Liver (tissue), 9 donors: ENCODE measurements around the gene HERPUD2. TPM values are rescaled to one million over a fixed set of nuclear protein-coding genes. Genes with fewer than 3 reads are reported as not detected.

Experiments used
- DNase-seq: peaks from one replicate; pipeline ENCODE4 v3.0.0-alpha.2; 2017; ENCODE audit warnings: low spot score
- H3K27ac ChIP-seq, 2 donors: one replicate each; pipeline ENCODE4 v1.7.0; 2013; ENCODE audit warnings: inconsistent platforms in 2 of 2, low read length in 2 of 2, control low read depth in 1 of 2, low read depth in 1 of 2, mild to moderate bottlenecking in 1 of 2
- H3K27me3 ChIP-seq, 4 donors: one replicate each; pipeline versions ENCODE4 v1.6.1 to v1.7.0; 2013; ENCODE audit warnings: low read length in 3 of 4, inconsistent platforms in 1 of 4, mild to moderate bottlenecking in 1 of 4, moderate library complexity in 1 of 4; ENCODE audit not compliant: control insufficient read depth in 4 of 4, insufficient read depth in 4 of 4
- H3K36me3 ChIP-seq, 4 donors: one replicate each; pipeline versions ENCODE4 v1.6.1 to v1.7.0; 2013; ENCODE audit warnings: low read length in 3 of 4, mild to moderate bottlenecking in 3 of 4, low read depth in 1 of 4, moderate library complexity in 1 of 4; ENCODE audit not compliant: control insufficient read depth in 4 of 4, insufficient read depth in 3 of 4
- H3K4me1 ChIP-seq, 4 donors: one replicate each; pipeline versions ENCODE4 v1.6.1 to v1.7.0; 2013; ENCODE audit warnings: low read length in 3 of 4, mild to moderate bottlenecking in 3 of 4, moderate library complexity in 1 of 4; ENCODE audit not compliant: control insufficient read depth in 4 of 4, insufficient read depth in 4 of 4
- H3K4me3 ChIP-seq, 3 donors: one replicate each; pipeline versions ENCODE4 v1.6.1 to v1.7.0; 2013; ENCODE audit warnings: low read length in 3 of 3, control low read depth in 1 of 3, low read depth in 1 of 3, mild to moderate bottlenecking in 1 of 3
- H3K9ac ChIP-seq, 2 donors: one replicate each; pipeline ENCODE4 v1.7.0; 2013; ENCODE audit warnings: low read length in 2 of 2, mild to moderate bottlenecking in 2 of 2, moderate library complexity in 2 of 2, control low read depth in 1 of 2, low read depth in 1 of 2
- H3K9me3 ChIP-seq, 4 donors: one replicate each; pipeline versions ENCODE4 v1.6.1 to v1.7.0; 2013; ENCODE audit warnings: low read length in 3 of 4; ENCODE audit not compliant: control insufficient read depth in 4 of 4
- EGR1 ChIP-seq, 2 donors: IDR thresholded peaks; 2 replicates each; pipeline ENCODE4 v1.6.1; 2016 to 2018; ENCODE audit warnings: antibody characterized with exemption in 2 of 2, low read depth in 2 of 2
- FOXA1 ChIP-seq: IDR thresholded peaks from 2 replicates; pipeline ENCODE4 v1.6.1; 2016; ENCODE audit warnings: antibody characterized with exemption
- FOXA2 ChIP-seq: IDR thresholded peaks from 2 replicates; pipeline ENCODE4 v1.6.1; 2016; ENCODE audit warnings: antibody characterized with exemption
- GABPA ChIP-seq, 2 donors: IDR thresholded peaks in 1 of 2; conservative IDR thresholded peaks in 1 of 2; 2 replicates each; pipeline ENCODE4 v1.6.1; 2016; ENCODE audit warnings: antibody characterized with exemption in 2 of 2, mild to moderate bottlenecking in 1 of 2, moderate library complexity in 1 of 2
- HNF4G ChIP-seq: IDR thresholded peaks from 2 replicates; pipeline ENCODE4 v1.6.1; 2016; ENCODE audit warnings: antibody characterized with exemption
- NR2F2 ChIP-seq: IDR thresholded peaks from 2 replicates; pipeline ENCODE4 v1.6.1; 2016; ENCODE audit warnings: antibody characterized with exemption
- RAD21 ChIP-seq, 2 donors: IDR thresholded peaks; 2 replicates each; pipeline ENCODE4 v1.6.1; 2016; ENCODE audit warnings: antibody characterized with exemption in 2 of 2, mild to moderate bottlenecking in 2 of 2
- RXRA ChIP-seq, 2 donors: IDR thresholded peaks; 2 replicates each; pipeline ENCODE4 v1.6.1; 2017 to 2018; ENCODE audit warnings: antibody characterized with exemption in 2 of 2, mild to moderate bottlenecking in 1 of 2
- TAF1 ChIP-seq: conservative IDR thresholded peaks from 2 replicates; pipeline ENCODE4 v1.6.1; 2016; ENCODE audit warnings: antibody characterized with exemption, mild to moderate bottlenecking
- WGBS: extraction: QIAGEN DNeasy Blood & Tissue Kit; methylation state at CpG from one replicate; pipeline ENCODE4 v1.1.7; 2013; 5-methylcytosine and 5-hydroxymethylcytosine counted together
- polyA plus RNA-seq, 2 donors: library from polyadenylated mRNA; stranded (reverse) in 1 of 2; unstranded in 1 of 2; fragments of 200-250 nt in 1 of 2; fragments of >200 nt in 1 of 2; fragmentation: Nextera tagmentation in 1 of 2; extraction: Ambion mirVana in 1 of 2; gene quantifications; one replicate each; pipeline versions ENCODE4 v1.2.1 to v1.2.3, GENCODE V29; 2013 to 2015
- total RNA-seq, 2 donors: library from RNA; depleted of rRNA; stranded (reverse); fragments of >200 nt; gene quantifications; one replicate each; pipeline ENCODE4 v1.2.3, GENCODE V29; 2014
- TF ChIP-seq, protein P1 (sequence below): IDR thresholded peaks from 2 replicates; pipeline ENCODE4 v1.6.1; 2016; ENCODE audit warnings: antibody characterized with exemption, mild to moderate bottlenecking
- TF ChIP-seq, protein P2 (sequence below): IDR thresholded peaks from 2 replicates; pipeline ENCODE4 v1.6.1; 2016; ENCODE audit warnings: antibody characterized with exemption
- TF ChIP-seq, protein P3 (sequence below): fragments of 150-350 bp; IDR thresholded peaks from 2 replicates; pipeline ENCODE4 v1.5.1; 2017; ENCODE audit warnings: improper control_type of control experiment, low read depth, low read length; ENCODE audit not compliant: missing input control
- donor health status: healthy.
- donor health status: healthy.
- donor health status: healthy.
- donor health status: healthy.
- donor health status: healthy.

Gene HERPUD2
- total and polyA plus RNA-seq, 4 donors: 9.7 to 22.0 (median 13.7) TPM

DNA sequence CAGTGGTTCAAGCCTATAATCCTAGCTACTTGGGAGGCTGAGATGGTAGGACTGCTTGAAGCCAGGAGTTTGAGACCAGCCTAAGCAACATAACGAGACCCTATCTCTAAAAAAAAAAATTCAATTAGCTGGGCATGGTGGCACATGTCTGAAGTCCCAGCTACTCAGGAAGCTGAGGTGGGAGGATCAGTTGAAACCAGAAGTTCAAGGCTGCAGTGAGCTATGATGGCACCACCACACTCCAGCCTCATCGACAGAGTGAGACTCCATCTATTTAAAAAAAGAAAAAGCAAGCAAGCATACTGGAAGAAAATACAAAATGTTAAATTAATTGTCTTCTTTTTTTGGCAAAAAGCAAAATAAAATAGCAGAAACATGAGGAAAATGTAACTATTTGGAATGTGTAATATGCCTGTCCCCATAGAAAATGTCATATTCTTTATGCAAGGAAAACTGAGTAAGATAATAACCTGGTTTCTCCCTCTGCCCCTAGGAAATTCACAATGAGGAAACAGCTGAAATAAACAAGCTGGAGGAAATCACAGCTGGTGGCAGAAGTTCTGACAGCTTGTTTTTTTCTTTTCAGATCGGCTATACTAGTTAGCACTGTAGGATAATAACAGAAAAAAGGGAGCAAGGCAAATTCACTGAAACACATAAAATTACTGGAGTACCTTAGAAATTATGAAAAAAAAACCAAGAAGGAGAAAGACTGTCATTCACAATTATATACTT lies 48.5 kb downstream of the HERPUD2 start:
- TF ChIP-seq NR2F2 (no peak), HNF4G (no peak)
- H3K9ac ChIP-seq: peak overlapping the region; percentile 20 to 65
- peaks cover 0 to 4% (median under 1%) of the 10 kb centered on the region in 4 donors for H3K36me3 ChIP-seq
- peaks cover 5 to 25% (median 11%) of the 10 kb centered on the region in 4 donors for H3K4me1 ChIP-seq
- no peaks in the 10 kb centered on the region for H3K9me3 ChIP-seq
- WGBS: 50% methylated on average over 3 of the region's 3 CpGs
- no peak overlapping the region for H3K4me3 ChIP-seq
- H3K27ac ChIP-seq: peak overlapping the region; percentile 78 to 85
- no peaks in the 10 kb centered on the region for H3K27me3 ChIP-seq
- DNase-seq: no peak

DNA sequence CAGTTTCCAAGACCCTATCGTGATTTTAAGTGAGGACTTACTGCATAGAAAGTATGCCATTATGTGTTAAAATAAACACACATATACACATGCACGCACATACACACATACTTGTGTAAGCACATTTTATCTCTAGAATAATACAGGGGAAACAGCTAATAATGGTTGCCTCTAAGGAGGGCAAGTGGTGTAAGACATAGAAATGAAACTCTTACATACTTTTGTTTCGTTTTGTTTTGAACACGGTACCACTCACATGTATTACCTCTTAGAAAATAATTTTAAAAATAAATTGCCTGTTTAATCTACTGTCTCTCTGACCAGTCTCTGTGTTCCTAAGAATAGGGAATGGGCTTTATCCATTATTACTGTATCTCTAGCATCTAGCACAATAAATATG lies 49.2 kb downstream of the HERPUD2 start:
- no peak for DNase-seq
- no peak overlapping the region for H3K4me3 ChIP-seq
- no peaks in the 10 kb centered on the region for H3K9me3 ChIP-seq
- peaks cover 3 to 26% (median 11%) of the 10 kb centered on the region in 4 donors for H3K4me1 ChIP-seq
- no peak overlapping the region for H3K27ac ChIP-seq
- H3K36me3 ChIP-seq: peaks cover 0 to 4% (median under 1%) of the 10 kb centered on the region in 4 donors
- no peak overlapping the region for H3K9ac ChIP-seq
- no peak for TF ChIP-seq HNF4G
- TF ChIP-seq, protein P1, sequence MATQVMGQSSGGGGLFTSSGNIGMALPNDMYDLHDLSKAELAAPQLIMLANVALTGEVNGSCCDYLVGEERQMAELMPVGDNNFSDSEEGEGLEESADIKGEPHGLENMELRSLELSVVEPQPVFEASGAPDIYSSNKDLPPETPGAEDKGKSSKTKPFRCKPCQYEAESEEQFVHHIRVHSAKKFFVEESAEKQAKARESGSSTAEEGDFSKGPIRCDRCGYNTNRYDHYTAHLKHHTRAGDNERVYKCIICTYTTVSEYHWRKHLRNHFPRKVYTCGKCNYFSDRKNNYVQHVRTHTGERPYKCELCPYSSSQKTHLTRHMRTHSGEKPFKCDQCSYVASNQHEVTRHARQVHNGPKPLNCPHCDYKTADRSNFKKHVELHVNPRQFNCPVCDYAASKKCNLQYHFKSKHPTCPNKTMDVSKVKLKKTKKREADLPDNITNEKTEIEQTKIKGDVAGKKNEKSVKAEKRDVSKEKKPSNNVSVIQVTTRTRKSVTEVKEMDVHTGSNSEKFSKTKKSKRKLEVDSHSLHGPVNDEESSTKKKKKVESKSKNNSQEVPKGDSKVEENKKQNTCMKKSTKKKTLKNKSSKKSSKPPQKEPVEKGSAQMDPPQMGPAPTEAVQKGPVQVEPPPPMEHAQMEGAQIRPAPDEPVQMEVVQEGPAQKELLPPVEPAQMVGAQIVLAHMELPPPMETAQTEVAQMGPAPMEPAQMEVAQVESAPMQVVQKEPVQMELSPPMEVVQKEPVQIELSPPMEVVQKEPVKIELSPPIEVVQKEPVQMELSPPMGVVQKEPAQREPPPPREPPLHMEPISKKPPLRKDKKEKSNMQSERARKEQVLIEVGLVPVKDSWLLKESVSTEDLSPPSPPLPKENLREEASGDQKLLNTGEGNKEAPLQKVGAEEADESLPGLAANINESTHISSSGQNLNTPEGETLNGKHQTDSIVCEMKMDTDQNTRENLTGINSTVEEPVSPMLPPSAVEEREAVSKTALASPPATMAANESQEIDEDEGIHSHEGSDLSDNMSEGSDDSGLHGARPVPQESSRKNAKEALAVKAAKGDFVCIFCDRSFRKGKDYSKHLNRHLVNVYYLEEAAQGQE: no peak
- TF ChIP-seq TAF1: no peak
- no peak for TF ChIP-seq FOXA1
- TF ChIP-seq EGR1 (IDR thresholded peaks at IDR 0.05; ENCODE audit: low read depth in 2 of 2): no peak
- TF ChIP-seq FOXA2: no peak
- TF ChIP-seq GABPA (IDR thresholded peaks at IDR 0.05 in 1 of 2, conservative IDR thresholded peaks at IDR 0.05 in 1 of 2): no peak
- H3K27me3 ChIP-seq: no peaks in the 10 kb centered on the region
- WGBS: 93% methylated on average over 4 of the region's 4 CpGs

DNA sequence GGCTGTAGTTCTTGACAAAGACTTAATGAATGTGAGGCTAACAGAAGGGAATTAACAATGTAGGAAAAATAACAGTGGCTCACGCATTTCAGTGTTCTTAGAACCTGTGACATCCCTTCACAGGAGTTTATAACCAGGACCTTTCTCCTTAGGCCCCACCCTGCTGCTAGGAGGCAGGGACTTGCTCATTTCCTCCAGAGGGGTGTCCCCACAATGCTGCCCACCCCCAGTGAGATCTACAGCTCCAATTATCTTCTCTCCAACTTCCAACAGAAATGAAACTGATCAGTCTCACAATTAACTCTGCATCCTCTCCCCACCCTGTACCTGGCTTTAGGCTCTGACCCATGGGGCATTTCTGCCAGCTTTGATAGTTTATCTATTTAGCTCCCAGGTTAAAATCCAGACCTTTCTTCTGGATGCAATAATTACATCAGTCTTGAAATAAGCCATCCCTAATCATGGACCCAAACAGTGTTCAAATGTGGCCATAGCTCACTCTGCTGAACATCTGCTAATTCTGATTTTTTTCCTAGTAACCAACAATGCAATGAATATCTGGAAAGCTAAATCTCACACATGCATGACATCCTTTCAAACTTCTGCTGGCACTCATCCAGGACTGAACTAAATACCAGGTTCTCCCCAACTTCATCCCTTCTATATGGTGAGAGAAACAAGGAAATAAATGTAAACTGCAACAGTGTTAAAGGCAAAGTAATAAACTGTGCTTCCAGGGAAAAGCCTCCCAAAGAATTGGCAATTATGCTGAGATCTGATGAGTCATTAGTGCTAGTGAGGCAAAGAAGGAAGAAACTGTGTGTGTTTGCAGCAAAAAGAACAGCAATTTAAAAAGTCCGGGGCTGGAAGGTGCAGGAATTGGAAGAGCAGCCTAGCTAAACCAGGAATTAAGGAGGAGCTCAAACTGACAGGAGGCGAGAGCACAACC lies 64.6 kb downstream of the HERPUD2 start:
- 88% methylated on average over 3 of the region's 3 CpGs for WGBS
- no peak for DNase-seq
- H3K4me3 ChIP-seq: no peak overlapping the region
- no peaks in the 10 kb centered on the region for H3K9me3 ChIP-seq
- H3K4me1 ChIP-seq: no peaks in the 10 kb centered on the region
- no peak overlapping the region for H3K9ac ChIP-seq
- peaks cover 6 to 31% (median 24%) of the 10 kb centered on the region in 4 donors for H3K36me3 ChIP-seq
- TF ChIP-seq, protein P2, sequence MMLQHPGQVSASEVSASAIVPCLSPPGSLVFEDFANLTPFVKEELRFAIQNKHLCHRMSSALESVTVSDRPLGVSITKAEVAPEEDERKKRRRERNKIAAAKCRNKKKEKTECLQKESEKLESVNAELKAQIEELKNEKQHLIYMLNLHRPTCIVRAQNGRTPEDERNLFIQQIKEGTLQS: no peak
- TF ChIP-seq FOXA1 (no peak), RXRA (IDR thresholded peaks at IDR 0.05) (no peak), RAD21 (IDR thresholded peaks at IDR 0.05) (no peak), FOXA2 (no peak)
- TF ChIP-seq, protein P3, sequence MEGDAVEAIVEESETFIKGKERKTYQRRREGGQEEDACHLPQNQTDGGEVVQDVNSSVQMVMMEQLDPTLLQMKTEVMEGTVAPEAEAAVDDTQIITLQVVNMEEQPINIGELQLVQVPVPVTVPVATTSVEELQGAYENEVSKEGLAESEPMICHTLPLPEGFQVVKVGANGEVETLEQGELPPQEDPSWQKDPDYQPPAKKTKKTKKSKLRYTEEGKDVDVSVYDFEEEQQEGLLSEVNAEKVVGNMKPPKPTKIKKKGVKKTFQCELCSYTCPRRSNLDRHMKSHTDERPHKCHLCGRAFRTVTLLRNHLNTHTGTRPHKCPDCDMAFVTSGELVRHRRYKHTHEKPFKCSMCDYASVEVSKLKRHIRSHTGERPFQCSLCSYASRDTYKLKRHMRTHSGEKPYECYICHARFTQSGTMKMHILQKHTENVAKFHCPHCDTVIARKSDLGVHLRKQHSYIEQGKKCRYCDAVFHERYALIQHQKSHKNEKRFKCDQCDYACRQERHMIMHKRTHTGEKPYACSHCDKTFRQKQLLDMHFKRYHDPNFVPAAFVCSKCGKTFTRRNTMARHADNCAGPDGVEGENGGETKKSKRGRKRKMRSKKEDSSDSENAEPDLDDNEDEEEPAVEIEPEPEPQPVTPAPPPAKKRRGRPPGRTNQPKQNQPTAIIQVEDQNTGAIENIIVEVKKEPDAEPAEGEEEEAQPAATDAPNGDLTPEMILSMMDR: no peak
- no peaks in the 10 kb centered on the region for H3K27me3 ChIP-seq
- no peak overlapping the region for H3K27ac ChIP-seq
